Activated gamma-delta T cell (primary cell): ENCODE data around the gene C2orf49.

Experiments used
- DNase-seq: peaks from one replicate; lab custom pipeline; 2025; lab: John Stamatoyannopoulos, UW

The C2orf49 gene

GRCh38 chr2:105362862-105363591 is 25.7 kb downstream of the C2orf49 start:
- no peak for DNase-seq

DNA sequence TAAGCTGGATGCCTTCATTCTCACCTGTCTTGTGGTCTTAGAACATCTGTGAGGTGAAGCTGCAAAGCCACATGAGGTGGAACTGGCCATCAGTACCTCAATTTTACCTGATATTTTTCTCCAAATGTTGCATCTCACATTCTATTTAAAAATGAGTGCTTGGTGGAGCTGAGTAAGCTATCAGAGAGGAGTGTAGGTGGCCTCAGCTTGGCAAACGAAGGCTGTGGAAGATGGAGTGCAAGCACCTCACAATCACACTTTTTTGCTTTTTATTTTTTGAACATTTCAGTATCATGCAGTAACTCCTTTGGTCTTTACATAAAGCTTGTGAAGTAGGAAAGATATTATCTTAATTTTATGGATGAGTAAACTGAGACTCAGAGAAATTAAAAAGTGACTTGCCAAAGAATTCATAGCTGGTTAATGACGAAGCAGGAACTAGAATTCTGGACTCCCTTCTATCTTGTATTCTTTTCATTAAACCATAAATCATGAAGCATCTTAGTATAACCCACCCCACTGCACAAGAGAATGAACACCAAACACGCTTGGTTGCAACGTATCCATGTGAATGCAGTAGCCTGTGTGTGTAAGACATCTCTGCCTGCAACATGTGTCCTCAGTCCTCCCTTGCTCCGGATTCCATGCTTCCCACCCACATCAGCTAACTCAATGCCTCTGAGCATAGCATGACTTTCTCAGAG is 27.2 kb downstream of the C2orf49 start:
- no peak for DNase-seq

DNA sequence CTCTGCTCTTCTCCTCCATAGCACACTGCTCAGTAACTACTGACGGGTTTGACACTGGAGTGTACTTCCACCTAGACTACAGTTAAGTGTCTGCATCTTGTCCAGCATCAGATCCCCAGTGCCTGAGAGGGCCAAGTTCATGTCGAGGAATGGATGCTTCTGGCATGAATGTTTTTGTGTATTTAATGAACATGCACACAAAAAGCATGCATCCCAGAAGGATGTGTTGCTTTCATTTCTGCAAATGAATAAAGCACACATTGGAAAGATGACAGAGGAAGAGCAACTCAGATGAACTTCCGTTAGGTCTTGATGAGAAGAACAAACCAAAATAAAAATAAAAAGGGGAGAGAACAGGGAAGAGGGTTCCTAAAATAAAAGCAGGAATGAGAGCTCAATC is 27.9 kb downstream of the C2orf49 start:
- DNase-seq = no peak

GRCh38 chr2:105368759-105369408 is 31.5 kb downstream of the C2orf49 start:
- no peak for DNase-seq

DNA sequence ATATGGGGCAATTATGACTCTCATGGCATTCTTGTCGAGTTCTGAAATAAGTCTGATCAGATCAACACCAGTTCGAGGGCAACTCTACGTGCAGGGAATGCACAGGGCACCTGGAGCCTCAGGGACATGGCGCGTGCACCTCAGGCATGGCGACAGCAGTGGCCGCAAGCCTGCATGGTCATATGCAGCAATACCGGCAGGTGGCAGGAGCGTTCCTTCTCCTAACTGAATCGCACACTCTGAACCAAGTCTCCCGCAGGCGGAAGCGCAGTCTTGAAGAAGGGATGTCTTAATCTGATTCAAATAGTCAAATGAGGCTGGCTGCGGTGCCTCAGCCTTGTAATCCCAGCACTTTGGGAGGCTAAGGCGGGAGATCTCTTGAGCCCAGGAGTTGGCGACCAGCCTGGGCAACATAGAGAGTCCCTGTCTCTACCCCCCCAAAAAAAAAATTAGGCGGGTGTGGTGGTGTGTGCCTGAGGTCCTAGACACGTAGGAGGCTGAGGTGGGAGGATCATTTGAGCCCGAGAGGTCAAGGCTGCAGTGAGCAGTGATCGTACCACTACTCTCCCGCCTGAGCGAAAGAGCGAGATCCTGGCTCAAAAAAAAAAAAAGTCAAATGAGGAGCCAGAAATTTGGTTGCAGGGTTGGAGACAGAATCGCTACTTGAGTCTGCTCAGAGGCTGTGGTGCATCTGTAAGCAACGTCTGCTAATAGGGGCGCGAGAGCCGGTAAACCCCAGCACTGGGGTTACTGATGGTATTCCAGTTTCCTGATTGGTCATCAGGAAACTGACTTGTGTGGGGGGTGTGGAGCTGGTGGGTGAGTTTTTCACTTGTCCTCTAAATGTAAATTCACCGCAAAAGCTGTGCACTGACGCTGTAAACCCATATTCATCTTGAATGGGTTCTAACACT is 32.7 kb downstream of the C2orf49 start:
- peak; percentile 13 for DNase-seq

GRCh38 chr2:105371156-105371555 is 33.8 kb downstream of the C2orf49 start:
- no peak for DNase-seq

GRCh38 chr2:105371810-105372209 is 34.5 kb downstream of the C2orf49 start:
- DNase-seq = no peak

GRCh38 chr2:105373344-105373781 is 36.0 kb downstream of the C2orf49 start:
- no peak for DNase-seq

- no peak for DNase-seq
These were observed 36.6 kb downstream of the C2orf49 start for GRCh38 chr2:105373895-105374401.

GRCh38 chr2:105375001-105375561 is 37.7 kb downstream of the C2orf49 start:
- no peak for DNase-seq

GRCh38 chr2:105376010-105376409 is 38.7 kb downstream of the C2orf49 start:
- DNase-seq = no peak

DNA sequence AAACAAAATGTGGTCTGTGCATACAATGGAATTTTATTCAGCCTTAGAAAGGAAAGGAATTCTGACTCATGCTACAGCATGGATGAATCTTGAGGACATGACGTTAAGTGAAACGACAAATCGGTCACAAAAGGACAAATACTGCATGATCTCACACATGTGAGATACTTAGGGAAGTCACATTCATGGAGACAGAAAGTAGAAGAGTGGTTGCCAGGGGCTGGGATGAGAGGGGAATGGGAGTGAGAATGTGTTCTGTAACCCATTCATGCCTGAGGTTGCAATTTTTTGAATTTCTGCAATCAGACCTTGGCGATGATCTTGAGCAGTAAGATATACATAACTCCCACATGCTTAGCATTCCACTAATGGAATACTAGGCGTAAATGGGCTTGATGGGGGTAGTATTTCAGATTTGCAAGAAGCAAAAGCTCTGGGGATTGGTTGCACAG is 39.5 kb downstream of the C2orf49 start:
- DNase-seq = no peak

DNA sequence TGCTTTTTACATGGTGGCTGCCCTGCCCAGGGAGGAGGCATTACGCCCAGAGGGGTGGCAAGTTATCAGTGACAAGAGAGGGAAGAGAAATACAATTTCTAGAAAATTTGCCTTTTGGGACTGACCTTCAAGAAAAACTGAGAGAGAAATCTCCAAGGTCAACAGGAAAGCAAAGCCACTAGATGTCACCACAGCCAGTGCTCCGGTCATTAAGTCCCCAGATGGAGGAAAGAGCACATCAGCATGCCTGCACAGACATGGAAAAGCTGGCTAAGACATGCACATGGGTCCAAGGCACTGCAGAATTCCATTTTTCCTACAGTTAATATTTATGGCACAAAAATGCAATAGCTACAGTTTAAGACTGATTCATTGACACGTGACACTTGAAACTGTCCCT is 40.5 kb downstream of the C2orf49 start:
- DNase-seq = no peak

DNA sequence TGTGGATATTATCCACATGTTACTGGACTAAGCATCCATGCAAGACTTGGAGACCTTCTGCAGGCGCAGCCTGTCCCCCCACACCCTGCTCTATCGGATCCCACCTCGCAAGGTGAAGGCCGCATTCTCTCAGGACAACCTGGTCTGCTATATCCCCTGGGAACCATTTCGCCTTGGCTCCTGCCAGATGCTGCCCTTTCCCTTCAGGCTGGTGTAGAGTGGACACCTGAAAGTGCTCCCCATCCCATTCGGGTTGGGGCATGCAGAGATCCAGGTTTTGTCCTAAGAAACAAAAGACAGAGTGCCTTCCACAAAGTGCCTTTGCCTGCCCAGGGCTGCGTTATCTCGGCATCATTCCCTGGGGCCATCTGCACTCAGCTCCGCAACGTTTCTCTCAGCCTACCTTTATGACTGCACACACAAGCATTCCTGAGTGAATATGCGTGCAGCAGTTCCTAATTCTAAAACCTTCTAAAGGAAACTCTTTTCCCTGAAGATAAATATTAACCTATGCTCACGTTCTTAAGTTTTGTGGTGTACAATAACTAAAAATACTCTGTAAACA is 41.0 kb downstream of the C2orf49 start:
- no peak for DNase-seq

GRCh38 chr2:105378921-105379383 is 41.6 kb downstream of the C2orf49 start:
- DNase-seq = no peak

GRCh38 chr2:105379741-105380186 is 42.4 kb downstream of the C2orf49 start:
- no peak for DNase-seq

DNA sequence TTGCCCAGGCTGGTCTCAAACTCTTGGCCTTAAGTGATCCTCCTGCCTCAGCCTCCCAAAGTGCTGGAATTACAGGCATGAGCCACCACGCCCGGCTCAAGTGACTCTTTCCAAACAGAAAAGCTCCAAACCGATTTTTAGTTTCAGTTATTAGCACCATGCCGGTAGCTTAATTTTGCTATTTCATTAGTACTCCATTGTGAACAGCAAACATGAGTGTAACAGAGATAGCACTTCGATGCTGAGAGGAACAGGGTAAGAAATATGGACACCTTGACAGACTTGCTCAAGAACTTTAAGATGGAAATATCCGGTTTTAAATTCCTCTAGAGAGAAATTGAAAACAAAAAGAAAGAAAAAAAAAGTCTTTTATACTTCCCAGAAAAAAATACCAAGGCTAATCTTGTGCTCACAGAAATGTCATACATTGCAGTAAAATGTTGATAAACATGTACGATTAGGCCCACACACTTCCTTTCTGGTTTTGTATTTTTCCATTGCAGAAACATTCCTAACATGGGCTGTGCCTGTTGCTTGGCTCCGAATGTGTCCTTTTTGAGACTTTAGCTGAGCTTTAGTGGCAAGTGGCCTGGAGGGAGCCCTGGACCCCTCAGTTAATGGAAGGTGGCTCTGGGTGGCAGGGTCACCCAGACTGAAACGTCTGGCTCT is 43.2 kb downstream of the C2orf49 start:
- no peak for DNase-seq

DNA sequence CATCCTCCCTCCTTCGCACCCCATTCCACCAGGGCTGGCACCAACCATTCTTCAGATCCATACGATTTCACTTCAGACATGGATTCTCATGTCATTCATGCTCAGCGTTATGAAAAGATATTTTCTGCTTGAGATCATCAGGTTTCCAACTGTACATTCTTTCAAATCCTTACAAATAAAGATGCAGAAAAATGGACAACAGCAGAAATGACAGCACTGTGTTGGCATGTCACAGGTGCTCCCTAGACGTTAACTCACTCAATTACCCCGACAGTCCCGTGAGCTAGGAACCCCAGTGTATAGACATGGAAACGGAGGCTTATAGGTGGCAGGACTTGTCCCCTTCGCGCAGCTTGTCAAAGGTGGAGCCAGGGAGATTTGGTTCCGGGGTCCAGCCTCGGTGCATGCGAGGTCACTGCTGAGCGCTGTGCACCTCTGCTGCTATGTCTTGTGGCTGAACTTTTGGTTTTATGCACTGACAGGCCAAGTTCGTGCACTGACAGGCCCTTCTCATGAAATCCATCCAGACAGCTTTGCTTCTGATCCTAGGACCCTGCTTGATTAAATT is 43.8 kb downstream of the C2orf49 start:
- DNase-seq = no peak

DNA sequence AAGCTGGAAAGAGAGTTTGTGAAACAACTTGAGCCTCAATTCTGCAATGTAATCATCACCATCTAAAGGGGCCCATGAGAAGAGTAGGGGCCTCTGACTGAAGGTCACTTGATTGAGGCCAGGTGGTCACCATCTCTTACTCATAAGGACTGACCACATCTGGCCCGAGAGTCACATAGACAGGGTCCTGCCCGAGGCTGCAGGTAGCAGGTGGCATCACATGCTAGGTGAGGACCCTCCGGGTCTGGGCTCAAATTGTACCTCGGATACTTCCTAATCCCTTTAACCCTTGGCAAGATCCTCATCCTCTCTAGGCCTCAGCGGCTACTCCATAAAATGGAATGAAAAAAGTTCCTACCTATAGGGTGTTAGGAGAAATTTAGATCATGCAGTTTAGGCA is 44.8 kb downstream of the C2orf49 start:
- DNase-seq = no peak
